Activated naive CD4-positive, alpha-beta T cell treated with anti-CD3 and anti-CD28 coated beads, Interleukin-2, amount 10 ng/mL, durations not matched to agents 7 days and 5 days (primary cell): ENCODE data around the gene UGT1A9.
A peak's percentile ranks its signal among the peaks of the same experiment; 100 is the strongest.

Experiments
- CTCF ChIA-PET: fragments of 350-600 bp; sonication (Branson Sonifier 250); formaldehyde crosslinking; loops from one replicate; lab custom pipeline; 2021; ENCODE audit warnings: antibody characterized with exemption; lab: Charles Lee
- DNase-seq: peaks from one replicate; pipeline ENCODE4 v3.0.0-alpha.2; 2020
- H3K27ac Mint-ChIP-seq: one replicate; pipeline ENCODE4 v1.8.0; 2021; ENCODE audit warnings: mild to moderate bottlenecking, moderate library complexity, mixed read lengths
- H3K27me3 Mint-ChIP-seq: one replicate; pipeline ENCODE4 v1.8.0; 2021; ENCODE audit warnings: mild to moderate bottlenecking, mixed read lengths
- H3K36me3 Mint-ChIP-seq: one replicate; pipeline ENCODE4 v1.8.0; 2021; ENCODE audit warnings: mixed read lengths
- H3K4me1 Mint-ChIP-seq: one replicate; pipeline ENCODE4 v1.8.0; 2021; ENCODE audit warnings: mixed read lengths
- H3K4me3 Mint-ChIP-seq: one replicate; pipeline ENCODE4 v1.8.0; 2021; ENCODE audit warnings: mild to moderate bottlenecking, moderate library complexity, mixed read lengths
- H3K9me3 Mint-ChIP-seq: one replicate; pipeline ENCODE4 v1.8.0; 2021; ENCODE audit warnings: mixed read lengths

UGT1A9 gene

GRCh38 chr2:233799087-233799665 is 127.5 kb downstream of the UGT1A9 start:
- no peaks in the 10 kb centered on the region for H3K4me1 Mint-ChIP-seq
- no peak overlapping the region for H3K4me3 Mint-ChIP-seq
- H3K36me3 Mint-ChIP-seq, result no peaks in the 10 kb centered on the region
- H3K27me3 Mint-ChIP-seq, result peaks cover 21% of the 10 kb centered on the region
- H3K9me3 Mint-ChIP-seq, result no peaks in the 10 kb centered on the region
- CTCF ChIA-PET, result no interaction called here
- DNase-seq, result peak; percentile 9
- H3K27ac Mint-ChIP-seq, result no peak overlapping the region

GRCh38 chr2:233799716-233800115 is 128.0 kb downstream of the UGT1A9 start:
- Mint-ChIP-seq H3K4me3 (no peak overlapping the region), H3K27ac (no peak overlapping the region), H3K4me1 (no peaks in the 10 kb centered on the region), H3K9me3 (no peaks in the 10 kb centered on the region), H3K27me3 (peaks cover 27% of the 10 kb centered on the region), H3K36me3 (no peaks in the 10 kb centered on the region)
- DNase-seq, result peak; percentile 2
- CTCF ChIA-PET, result no interaction called here

- no peak overlapping the region for H3K4me3 Mint-ChIP-seq
- no peaks in the 10 kb centered on the region for H3K36me3 Mint-ChIP-seq
- no peaks in the 10 kb centered on the region for H3K9me3 Mint-ChIP-seq
- DNase-seq, result peak; percentile 2
- H3K27ac Mint-ChIP-seq, result no peak overlapping the region
- H3K27me3 Mint-ChIP-seq, result peaks cover 32% of the 10 kb centered on the region
- no peaks in the 10 kb centered on the region for H3K4me1 Mint-ChIP-seq
- CTCF ChIA-PET, result no interaction called here
These were observed 128.5 kb downstream of the UGT1A9 start for GRCh38 chr2:233800208-233800607.

- no peak overlapping the region for H3K27ac Mint-ChIP-seq
- H3K4me1 Mint-ChIP-seq, result no peaks in the 10 kb centered on the region
- no peaks in the 10 kb centered on the region for H3K9me3 Mint-ChIP-seq
- H3K4me3 Mint-ChIP-seq, result no peak overlapping the region
- CTCF ChIA-PET, result no interaction called here
- H3K36me3 Mint-ChIP-seq, result no peaks in the 10 kb centered on the region
- peaks cover 32% of the 10 kb centered on the region for H3K27me3 Mint-ChIP-seq
- DNase-seq, result peak; percentile 34
These were observed 129.8 kb downstream of the UGT1A9 start for GRCh38 chr2:233801357-233802131.

GRCh38 chr2:233802132-233802815 is 130.6 kb downstream of the UGT1A9 start:
- Mint-ChIP-seq H3K4me3 (no peak overlapping the region), H3K36me3 (no peaks in the 10 kb centered on the region), H3K27me3 (peaks cover 32% of the 10 kb centered on the region), H3K27ac (no peak overlapping the region), H3K4me1 (no peaks in the 10 kb centered on the region), H3K9me3 (no peaks in the 10 kb centered on the region)
- CTCF ChIA-PET, result no interaction called here
- DNase-seq, result peak; percentile 8

- CTCF ChIA-PET, result no interaction called here
- Mint-ChIP-seq H3K4me3 (no peak overlapping the region), H3K27me3 (peaks cover 32% of the 10 kb centered on the region), H3K27ac (no peak overlapping the region), H3K4me1 (no peaks in the 10 kb centered on the region), H3K36me3 (no peaks in the 10 kb centered on the region), H3K9me3 (no peaks in the 10 kb centered on the region)
- DNase-seq, result peak; percentile 7
These were observed 131.7 kb downstream of the UGT1A9 start for GRCh38 chr2:233803292-233803911.

- H3K9me3 Mint-ChIP-seq, result no peaks in the 10 kb centered on the region
- H3K27me3 Mint-ChIP-seq, result peaks cover 29% of the 10 kb centered on the region
- no peak overlapping the region for H3K4me3 Mint-ChIP-seq
- H3K4me1 Mint-ChIP-seq, result no peaks in the 10 kb centered on the region
- DNase-seq, result peak; percentile 8
- H3K36me3 Mint-ChIP-seq, result no peaks in the 10 kb centered on the region
- CTCF ChIA-PET, result no interaction called here
- no peak overlapping the region for H3K27ac Mint-ChIP-seq
These were observed 132.3 kb downstream of the UGT1A9 start for GRCh38 chr2:233803994-233804393.

GRCh38 chr2:233807215-233807865 is 135.6 kb downstream of the UGT1A9 start:
- H3K27ac Mint-ChIP-seq, result no peak overlapping the region
- CTCF ChIA-PET, result no interaction called here
- peaks cover 40% of the 10 kb centered on the region for H3K27me3 Mint-ChIP-seq
- H3K9me3 Mint-ChIP-seq, result no peaks in the 10 kb centered on the region
- peak; percentile 15 for DNase-seq
- H3K36me3 Mint-ChIP-seq, result no peaks in the 10 kb centered on the region
- H3K4me3 Mint-ChIP-seq, result no peak overlapping the region
- no peaks in the 10 kb centered on the region for H3K4me1 Mint-ChIP-seq

GRCh38 chr2:233807966-233808935 is 136.6 kb downstream of the UGT1A9 start:
- Mint-ChIP-seq H3K4me1 (no peaks in the 10 kb centered on the region), H3K27ac (no peak overlapping the region), H3K4me3 (no peak overlapping the region), H3K27me3 (peaks cover 34% of the 10 kb centered on the region), H3K9me3 (no peaks in the 10 kb centered on the region), H3K36me3 (no peaks in the 10 kb centered on the region)
- CTCF ChIA-PET, result no interaction called here
- peak; percentile 6 for DNase-seq

- Mint-ChIP-seq H3K27me3 (peaks cover 31% of the 10 kb centered on the region), H3K4me3 (no peak overlapping the region), H3K36me3 (no peaks in the 10 kb centered on the region), H3K4me1 (no peaks in the 10 kb centered on the region), H3K27ac (no peak overlapping the region), H3K9me3 (no peaks in the 10 kb centered on the region)
- DNase-seq, result peak; percentile 12
- CTCF ChIA-PET, result no interaction called here
These were observed 138.7 kb downstream of the UGT1A9 start for GRCh38 chr2:233810385-233810784.

GRCh38 chr2:233811087-233811486 is 139.4 kb downstream of the UGT1A9 start:
- H3K27ac Mint-ChIP-seq, result no peak overlapping the region
- no peaks in the 10 kb centered on the region for H3K36me3 Mint-ChIP-seq
- peaks cover 31% of the 10 kb centered on the region for H3K27me3 Mint-ChIP-seq
- H3K4me3 Mint-ChIP-seq, result no peak overlapping the region
- no peaks in the 10 kb centered on the region for H3K9me3 Mint-ChIP-seq
- H3K4me1 Mint-ChIP-seq, result no peaks in the 10 kb centered on the region
- DNase-seq, result no peak
- CTCF ChIA-PET, result no interaction called here

GRCh38 chr2:233811732-233812131 is 140.0 kb downstream of the UGT1A9 start:
- Mint-ChIP-seq H3K4me3 (no peak overlapping the region), H3K27ac (no peak overlapping the region), H3K4me1 (no peaks in the 10 kb centered on the region), H3K36me3 (no peaks in the 10 kb centered on the region), H3K9me3 (no peaks in the 10 kb centered on the region), H3K27me3 (peaks cover 35% of the 10 kb centered on the region)
- DNase-seq, result peak; percentile 10
- CTCF ChIA-PET, result no interaction called here
